Measurements from ENCODE around the gene CSNK2B. TPM values are rescaled to one million over a fixed set of nuclear protein-coding genes. Genes with fewer than 3 reads are reported as not detected.
A peak's percentile ranks its signal among the peaks of the same experiment; 100 is the strongest.

Gene CSNK2B
- total and polyA plus RNA-seq, 9 of the 15 experiments (the other 6 are each of a cell fraction or from before 2014, with no cell fraction given), result 120 to 1,126 (median 529) TPM

GRCh38 chr6:31663126-31663960, 2.5 kb upstream of the CSNK2B start (continued):
- TF ChIP-seq ZNF395 (CRISPR knock-in tag; IDR thresholded peaks at IDR 0.05) (no peak), RAD51 (IDR thresholded peaks at IDR 0.05; ENCODE audit: borderline replicate concordance, low read depth) (no peak), PRMT5 (CRISPR knock-in tag; IDR thresholded peaks at IDR 0.05) (no peak), EZH2 (IDR thresholded peaks at IDR 0.05; ENCODE audit: borderline replicate concordance, low read depth, low read length) (no peak), NFATC3 (IDR thresholded peaks at IDR 0.05) (no peak), ETV5 (CRISPR knock-in tag; IDR thresholded peaks at IDR 0.05; ENCODE audit: low read depth) (no peak), ZNF583 (CRISPR knock-in tag; IDR thresholded peaks at IDR 0.05) (no peak), CUX1 (CRISPR knock-in tag; IDR thresholded peaks at IDR 0.05) (no peak), ARID4B (CRISPR knock-in tag; IDR thresholded peaks at IDR 0.05) (0 out of 2 replicates have a peak, but pooled peaks have one; percentile 16), DDX20 (tag; IDR thresholded peaks at IDR 0.05; ENCODE audit: low read depth) (no peak), RAD21 (CRISPR knock-in tag; conservative IDR thresholded peaks at IDR 0.05 in 1 of 2, IDR thresholded peaks at IDR 0.05 in 1 of 2) (no peak), MAFG (tag; conservative IDR thresholded peaks at IDR 0.05) (no peak), ZNF316 (IDR thresholded peaks at IDR 0.05) (no peak), ZNF140 (CRISPR knock-in tag; IDR thresholded peaks at IDR 0.05) (no peak), ZKSCAN8 (CRISPR knock-in tag; IDR thresholded peaks at IDR 0.05) (no peak), NFE2L1 (tag; IDR thresholded peaks at IDR 0.05; ENCODE audit: borderline replicate concordance, low read depth) (no peak)
